Loucy (cell line): ENCODE results near the gene EPHA6.

Experiments used
- H2AFZ ChIP-seq: fragments of 200-600 bp; sonication (generic); 2 replicates; pipeline ENCODE4 v1.6.0; 2016; ENCODE audit warnings: antibody characterized with exemption, mild to moderate bottlenecking, low read length, moderate library complexity
- H3F3A ChIP-seq: fragments of 200-600 bp; 2 replicates; pipeline ENCODE4 v1.6.0; 2016; ENCODE audit warnings: antibody characterized with exemption, low read depth, mild to moderate bottlenecking
- H3K27me3 ChIP-seq: fragments of 200-600 bp; sonication (generic); 2 replicates; pipeline ENCODE4 v1.6.1; 2014; ENCODE audit warnings: low read length, mild to moderate bottlenecking; ENCODE audit not compliant: insufficient read depth, poor library complexity, severe bottlenecking
- H3K36me3 ChIP-seq: fragments of 200-600 bp; sonication (generic); 2 replicates; pipeline ENCODE4 v1.6.1; 2016; ENCODE audit warnings: low read length; ENCODE audit not compliant: insufficient read depth
- H3K4me1 ChIP-seq: fragments of 200-600 bp; sonication (generic); 2 replicates; pipeline ENCODE4 v1.5.1; 2014; ENCODE audit warnings: low read length, mild to moderate bottlenecking; ENCODE audit not compliant: insufficient read depth, poor library complexity, severe bottlenecking
- H3K4me2 ChIP-seq: fragments of 200-600 bp; sonication (generic); 2 replicates; pipeline ENCODE4 v1.6.0; 2014; ENCODE audit warnings: antibody characterized with exemption, low read length, low read depth, mild to moderate bottlenecking; ENCODE audit not compliant: poor library complexity, severe bottlenecking
- H3K4me3 ChIP-seq: fragments of 200-600 bp; sonication (generic); 2 replicates; pipeline ENCODE4 v1.5.1; 2014; ENCODE audit warnings: low read length, mild to moderate bottlenecking, mixed read lengths; ENCODE audit not compliant: poor library complexity, severe bottlenecking
- H3K79me2 ChIP-seq: fragments of 200-600 bp; sonication (generic); 2 replicates; pipeline ENCODE4 v1.6.1; 2014; ENCODE audit warnings: low read length; ENCODE audit not compliant: insufficient read depth
- H3K9ac ChIP-seq: fragments of 200-600 bp; sonication (generic); 2 replicates; pipeline ENCODE4 v1.6.0; 2014; ENCODE audit warnings: mild to moderate bottlenecking, low read depth, low read length, moderate library complexity; ENCODE audit not compliant: poor library complexity, severe bottlenecking
- H3K9me2 ChIP-seq: fragments of 200-600 bp; sonication (generic); replicated peaks from 2 replicates; pipeline ENCODE4 v1.6.1; 2016; ENCODE audit warnings: low read depth, low read length, mixed read lengths
- H3K9me3 ChIP-seq: fragments of 200-600 bp; sonication (generic); 2 replicates; pipeline ENCODE4 v1.6.1; 2014; ENCODE audit warnings: mild to moderate bottlenecking, antibody characterized with exemption, low read length, low read depth; ENCODE audit not compliant: insufficient read depth
- H4K20me1 ChIP-seq: fragments of 200-600 bp; sonication (generic); 2 replicates; pipeline ENCODE4 v1.6.0; 2014; ENCODE audit warnings: antibody characterized with exemption, low read length, mild to moderate bottlenecking; ENCODE audit not compliant: insufficient read depth, poor library complexity, severe bottlenecking
- EZH2phosphoT487 ChIP-seq: fragments of 200-600 bp; IDR thresholded peaks from 2 replicates; pipeline ENCODE4 v1.6.1; 2018; ENCODE audit warnings: antibody characterized with exemption, mild to moderate bottlenecking, moderate library complexity, borderline replicate concordance
- TF ChIP-seq, protein P1 (sequence below): fragments of 200-600 bp; sonication (generic); conservative IDR thresholded peaks from 2 replicates; pipeline ENCODE4 v1.5.1; 2014; ENCODE audit warnings: mild to moderate bottlenecking, antibody characterized with exemption, low read length

The EPHA6 gene

GRCh38 chr3:97389936-97390335 lies 575.5 kb downstream of the EPHA6 start:
- Histone ChIP-seq H3F3A (no peaks in the 10 kb centered on the region), H3K4me1 (no peaks in the 10 kb centered on the region), H3K36me3 (no peaks in the 10 kb centered on the region), H3K4me3 (no peak overlapping the region), H3K79me2 (no peaks in the 10 kb centered on the region), H3K9me3 (no peaks in the 10 kb centered on the region), H3K9ac (no peak overlapping the region), H4K20me1 (no peaks in the 10 kb centered on the region), H2AFZ (no peak overlapping the region), H3K9me2 (no peaks in the 10 kb centered on the region), H3K4me2 (no peak overlapping the region), H3K27me3 (no peaks in the 10 kb centered on the region)
- TF ChIP-seq, protein P1, sequence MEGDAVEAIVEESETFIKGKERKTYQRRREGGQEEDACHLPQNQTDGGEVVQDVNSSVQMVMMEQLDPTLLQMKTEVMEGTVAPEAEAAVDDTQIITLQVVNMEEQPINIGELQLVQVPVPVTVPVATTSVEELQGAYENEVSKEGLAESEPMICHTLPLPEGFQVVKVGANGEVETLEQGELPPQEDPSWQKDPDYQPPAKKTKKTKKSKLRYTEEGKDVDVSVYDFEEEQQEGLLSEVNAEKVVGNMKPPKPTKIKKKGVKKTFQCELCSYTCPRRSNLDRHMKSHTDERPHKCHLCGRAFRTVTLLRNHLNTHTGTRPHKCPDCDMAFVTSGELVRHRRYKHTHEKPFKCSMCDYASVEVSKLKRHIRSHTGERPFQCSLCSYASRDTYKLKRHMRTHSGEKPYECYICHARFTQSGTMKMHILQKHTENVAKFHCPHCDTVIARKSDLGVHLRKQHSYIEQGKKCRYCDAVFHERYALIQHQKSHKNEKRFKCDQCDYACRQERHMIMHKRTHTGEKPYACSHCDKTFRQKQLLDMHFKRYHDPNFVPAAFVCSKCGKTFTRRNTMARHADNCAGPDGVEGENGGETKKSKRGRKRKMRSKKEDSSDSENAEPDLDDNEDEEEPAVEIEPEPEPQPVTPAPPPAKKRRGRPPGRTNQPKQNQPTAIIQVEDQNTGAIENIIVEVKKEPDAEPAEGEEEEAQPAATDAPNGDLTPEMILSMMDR = no peak
- TF ChIP-seq EZH2phosphoT487 = no peak

DNA sequence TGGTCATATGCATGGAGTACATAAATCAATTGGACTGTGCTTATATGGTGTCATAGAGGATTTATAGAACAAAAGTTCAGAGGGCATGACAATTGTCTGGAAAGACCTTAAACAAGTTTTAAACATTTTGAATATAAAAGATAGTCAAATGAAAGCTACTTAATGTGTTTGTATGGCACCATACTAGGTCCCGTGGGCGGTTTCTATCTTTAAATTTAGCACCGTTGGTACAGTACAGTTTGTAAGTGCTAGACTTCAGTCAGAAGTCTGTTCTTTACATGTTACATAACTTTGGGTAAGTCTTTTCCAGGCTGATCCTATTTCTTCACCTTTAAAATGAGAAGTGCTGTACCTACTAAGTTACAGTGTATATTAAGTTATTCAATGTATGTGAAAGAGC lies 576.8 kb downstream of the EPHA6 start:
- Histone ChIP-seq H3K9ac (no peak overlapping the region), H3K4me3 (no peak overlapping the region), H3F3A (no peaks in the 10 kb centered on the region), H3K36me3 (no peaks in the 10 kb centered on the region), H3K27me3 (no peaks in the 10 kb centered on the region), H2AFZ (no peak overlapping the region), H4K20me1 (no peaks in the 10 kb centered on the region), H3K79me2 (no peaks in the 10 kb centered on the region), H3K4me1 (no peaks in the 10 kb centered on the region), H3K9me3 (no peaks in the 10 kb centered on the region), H3K4me2 (no peak overlapping the region), H3K9me2 (no peaks in the 10 kb centered on the region)
- TF ChIP-seq, protein P1 = no peak
- TF ChIP-seq EZH2phosphoT487 = no peak

- Histone ChIP-seq H3K4me3 (no peak overlapping the region), H3K4me1 (no peaks in the 10 kb centered on the region), H3F3A (no peaks in the 10 kb centered on the region), H3K27me3 (no peaks in the 10 kb centered on the region), H3K9ac (no peak overlapping the region), H3K4me2 (no peak overlapping the region), H3K9me2 (no peaks in the 10 kb centered on the region), H3K36me3 (no peaks in the 10 kb centered on the region), H4K20me1 (no peaks in the 10 kb centered on the region), H3K79me2 (no peaks in the 10 kb centered on the region), H3K9me3 (no peaks in the 10 kb centered on the region), H2AFZ (no peak overlapping the region)
- TF ChIP-seq, protein P1 = no peak
- TF ChIP-seq EZH2phosphoT487 = no peak
Observed at GRCh38 chr3:97409612-97410011, 595.2 kb downstream of the EPHA6 start.
